Activated CD4-positive, alpha-beta T cell treated with anti-CD3 and anti-CD28 coated beads, Interleukin-2, amount 50 U/mL, for 16 hours (primary cell): ENCODE data around the gene LARGE1.

Experiments
- DNase-seq: peaks from one replicate; pipeline ENCODE4 v3.0.0-alpha.2; 2020

Gene LARGE1

DNA sequence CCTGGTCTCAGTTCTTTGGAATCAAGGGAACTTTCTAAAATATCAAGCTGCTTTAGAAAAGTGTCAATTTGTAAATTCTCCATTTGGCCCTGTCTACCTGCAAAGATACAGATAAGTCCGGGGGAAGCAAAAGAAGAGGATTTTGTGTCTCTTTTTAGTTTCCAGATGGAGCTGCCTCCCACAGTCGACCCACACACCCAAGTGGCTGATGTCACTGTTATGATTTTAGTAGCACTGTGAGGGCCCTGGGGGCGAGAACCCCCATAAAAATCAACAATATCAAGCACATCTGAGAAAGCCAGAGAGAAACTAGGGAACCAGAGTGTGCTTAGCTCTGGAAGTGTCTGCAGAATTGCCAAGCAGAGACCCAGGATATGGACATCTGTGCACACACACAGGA is 212.7 kb downstream of the LARGE1 start:
- no peak for DNase-seq

DNA sequence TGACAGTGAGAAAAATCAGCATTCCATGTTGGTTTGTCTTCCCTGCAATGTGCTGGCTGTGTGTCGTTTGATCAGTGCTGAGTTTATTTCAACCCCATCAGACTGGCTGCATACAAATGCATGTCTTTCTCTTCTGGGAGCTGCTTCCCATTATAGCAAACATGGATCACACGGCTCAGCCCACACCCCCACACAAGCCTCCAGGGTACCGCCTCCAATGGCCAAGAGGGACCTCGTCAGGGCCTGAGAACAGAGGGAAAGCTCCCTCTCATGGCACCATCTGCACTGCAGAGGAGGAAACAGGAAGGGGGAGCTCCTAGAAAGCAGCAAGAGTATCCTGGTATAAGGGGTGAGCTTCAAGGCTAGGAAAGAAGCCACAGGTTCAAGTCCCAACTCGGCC is 214.2 kb downstream of the LARGE1 start:
- no peak for DNase-seq

DNA sequence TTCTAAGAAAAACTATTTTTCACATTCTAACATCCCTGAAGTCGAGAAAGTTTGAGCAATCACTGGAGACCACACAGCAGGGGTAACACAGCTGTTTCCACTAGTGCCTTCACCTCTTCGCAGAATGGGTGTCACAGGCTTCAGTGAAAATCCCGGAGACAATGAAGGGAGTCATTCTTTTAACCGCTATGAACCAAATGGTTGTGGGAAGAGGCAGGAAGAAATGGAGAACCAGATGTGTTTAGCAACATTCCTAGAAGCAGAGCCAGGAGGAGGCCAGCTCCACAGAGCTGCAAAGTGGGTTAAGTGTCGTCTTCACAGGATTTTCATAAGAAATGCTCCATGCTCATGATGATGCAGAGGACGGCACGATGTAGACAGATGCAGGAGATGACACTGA is 221.1 kb downstream of the LARGE1 start:
- no peak for DNase-seq

DNA sequence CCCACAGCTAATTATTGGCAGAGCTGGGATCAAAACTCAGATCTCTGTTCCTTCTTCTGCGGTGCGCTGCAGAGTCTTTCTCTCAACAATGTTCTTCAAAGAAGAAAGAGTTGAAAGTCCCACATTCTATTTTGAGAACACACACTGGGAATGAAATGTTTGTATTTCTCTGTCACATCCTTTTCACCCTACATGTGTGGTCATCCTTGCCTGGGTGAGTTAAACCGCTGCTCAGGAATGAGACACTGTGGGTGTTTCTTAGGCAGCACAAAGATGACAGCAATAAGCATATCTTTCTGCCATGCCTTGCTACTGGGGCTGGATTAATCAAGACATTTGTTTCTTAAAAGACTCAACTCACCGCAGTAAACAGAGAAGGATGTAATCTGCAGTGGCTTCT is 222.6 kb downstream of the LARGE1 start:
- no peak for DNase-seq

DNA sequence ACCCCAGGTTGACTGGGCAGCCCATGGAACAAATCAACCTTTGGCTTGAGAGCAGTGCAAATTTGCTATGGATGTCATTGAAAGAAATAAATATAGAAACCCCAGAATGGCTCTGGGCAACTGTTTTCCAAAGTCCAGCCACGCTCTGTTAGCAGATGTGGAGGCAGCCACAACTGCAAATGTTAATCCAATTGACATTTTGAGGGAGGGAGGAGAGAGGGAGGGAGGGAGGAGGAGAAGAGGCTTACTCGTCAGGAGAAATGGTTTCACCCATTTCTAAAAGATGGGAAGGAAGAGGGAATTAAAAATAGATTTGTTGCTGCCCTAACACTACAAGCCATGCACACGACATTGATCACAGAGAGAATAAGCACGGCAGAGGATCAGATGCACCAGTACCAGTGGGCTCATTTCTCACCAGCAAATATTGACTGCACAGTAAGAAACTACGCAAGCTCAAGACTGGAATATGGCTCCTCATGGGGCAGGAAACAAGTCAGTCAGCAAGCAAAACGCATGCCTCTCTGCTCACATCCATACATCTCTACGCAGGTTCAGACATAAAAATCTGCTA is 229.1 kb downstream of the LARGE1 start:
- no peak for DNase-seq

DNA sequence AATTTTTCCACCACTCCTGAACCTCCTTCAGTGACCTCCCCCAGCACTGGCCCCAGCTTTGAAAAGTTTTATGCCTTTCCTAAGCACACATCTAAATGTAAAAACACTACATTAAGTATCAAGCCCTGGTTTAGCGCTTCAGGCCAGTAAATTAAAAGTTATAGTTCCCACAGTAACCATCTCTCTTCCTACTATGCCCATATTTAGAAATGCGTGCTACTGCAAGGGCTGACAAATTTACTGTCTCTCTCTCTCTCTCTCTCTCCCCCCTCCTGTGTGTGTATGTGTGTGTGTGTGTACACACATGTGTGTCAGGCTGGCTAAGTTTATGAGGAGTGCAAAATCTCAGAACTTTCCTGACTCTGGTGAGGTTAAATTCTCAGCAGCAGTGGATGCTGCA is 231.4 kb downstream of the LARGE1 start:
- DNase-seq: no peak

DNA sequence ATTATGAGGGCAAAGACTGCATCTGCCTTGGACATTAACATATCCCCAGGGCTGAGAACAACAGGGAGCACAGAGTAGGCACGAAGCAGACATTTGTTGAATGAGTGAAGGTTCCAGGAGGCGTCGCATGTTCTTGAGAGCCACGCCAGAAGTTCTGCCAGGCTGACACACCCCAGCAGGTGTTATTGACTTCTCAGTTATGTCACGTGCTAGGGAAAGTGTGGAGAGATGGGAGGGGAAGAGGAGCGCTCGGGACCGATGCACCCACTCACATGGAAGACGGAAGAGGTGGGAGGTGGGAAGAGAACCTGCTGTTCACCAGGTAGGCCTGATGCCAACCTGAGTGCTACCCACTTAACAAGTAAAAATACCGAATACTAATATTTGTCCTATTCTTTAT is 232.8 kb downstream of the LARGE1 start:
- no peak for DNase-seq

DNA sequence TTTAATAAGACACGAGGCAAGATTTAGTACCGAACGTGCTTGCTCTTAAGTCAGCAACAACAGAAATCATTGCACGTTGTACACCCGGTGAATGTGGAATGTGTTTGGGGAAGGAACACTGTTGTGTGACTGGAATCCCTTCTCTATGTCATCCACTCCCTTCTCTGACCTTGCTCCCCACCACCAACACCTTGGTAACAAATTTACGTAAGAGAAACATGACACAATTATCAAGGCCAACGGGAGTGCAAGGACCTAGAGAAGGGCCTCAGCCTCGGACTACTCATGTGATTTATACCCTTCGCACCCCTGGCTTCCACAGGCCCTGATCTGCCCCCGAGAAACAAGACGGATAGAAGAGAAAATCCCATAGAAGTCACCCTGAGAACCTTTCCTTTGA is 236.2 kb downstream of the LARGE1 start:
- no peak for DNase-seq

DNA sequence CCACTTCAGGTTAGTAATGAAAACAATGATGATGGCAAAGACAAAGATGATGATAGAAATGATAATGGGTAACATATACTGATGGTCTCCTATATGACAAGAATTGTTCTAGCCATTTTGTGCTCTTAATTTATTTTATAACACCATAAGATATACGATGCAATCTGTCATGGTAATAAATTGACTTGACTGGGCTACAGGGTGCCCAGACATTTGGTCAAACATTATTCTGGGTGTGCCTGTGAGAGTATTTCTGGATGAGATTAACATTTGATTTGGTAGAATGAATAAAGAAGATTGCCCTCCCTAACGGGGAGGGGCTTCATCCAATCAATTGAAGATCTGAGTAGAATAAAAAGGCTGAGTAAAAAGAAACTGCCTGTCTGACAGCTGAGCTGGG is 237.3 kb downstream of the LARGE1 start:
- no peak for DNase-seq

DNA sequence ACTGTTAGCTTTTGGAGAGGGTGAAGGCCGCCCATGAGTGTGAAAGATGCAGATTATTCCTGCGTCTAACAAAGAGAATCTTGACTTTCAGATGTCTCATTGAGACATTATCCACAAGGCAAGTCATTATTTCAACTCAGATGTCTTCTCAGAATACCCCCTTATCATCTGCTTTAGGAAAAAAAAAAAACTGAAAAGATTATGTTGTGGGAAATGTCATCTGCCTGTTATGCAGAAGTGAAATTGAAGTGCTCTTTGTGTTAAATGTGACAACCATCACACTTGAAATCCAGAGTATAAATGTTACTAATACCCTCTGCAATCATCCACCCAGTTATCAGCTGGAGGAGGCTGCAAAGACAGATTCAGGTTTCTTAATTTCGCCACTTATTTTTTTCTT is 239.6 kb downstream of the LARGE1 start:
- DNase-seq: no peak

DNA sequence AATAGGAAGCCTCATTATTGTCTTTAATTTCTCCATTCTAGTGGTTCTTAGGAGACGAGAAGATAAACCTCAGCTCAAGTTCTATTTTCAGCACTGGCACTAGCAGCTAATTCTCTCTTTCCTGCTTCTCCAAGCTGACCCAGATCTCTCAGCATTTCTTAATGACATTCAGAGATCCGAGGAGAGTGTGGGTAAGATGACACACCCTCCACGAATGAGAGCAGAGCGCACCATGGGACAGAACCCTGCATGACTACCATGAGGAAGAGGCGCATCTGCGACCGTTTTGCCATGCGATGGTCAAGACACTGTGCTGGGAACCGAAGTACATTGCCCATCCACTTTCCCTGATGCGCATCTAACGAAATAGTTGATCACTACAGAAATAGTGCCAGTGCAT is 241.8 kb downstream of the LARGE1 start:
- DNase-seq: no peak

DNA sequence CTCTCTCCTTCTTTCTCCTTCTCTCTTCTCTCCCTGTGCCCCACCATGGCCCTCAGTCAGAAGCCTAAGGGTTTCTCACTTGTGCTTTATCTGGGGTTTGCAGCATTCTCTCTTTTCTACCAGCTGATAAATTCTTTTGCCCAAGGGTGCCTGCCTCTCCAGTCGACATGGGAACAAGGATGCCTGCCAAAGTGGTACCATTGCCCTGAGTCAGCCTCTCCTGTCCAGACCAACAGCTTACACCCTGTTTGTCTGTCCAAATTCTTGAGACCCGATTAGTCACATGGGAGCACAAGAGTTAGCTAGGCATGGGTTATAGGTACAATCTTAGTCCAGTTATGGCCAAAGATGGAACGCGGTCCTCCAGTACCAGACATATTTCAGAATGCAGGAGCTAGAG is 242.7 kb downstream of the LARGE1 start:
- no peak for DNase-seq

DNA sequence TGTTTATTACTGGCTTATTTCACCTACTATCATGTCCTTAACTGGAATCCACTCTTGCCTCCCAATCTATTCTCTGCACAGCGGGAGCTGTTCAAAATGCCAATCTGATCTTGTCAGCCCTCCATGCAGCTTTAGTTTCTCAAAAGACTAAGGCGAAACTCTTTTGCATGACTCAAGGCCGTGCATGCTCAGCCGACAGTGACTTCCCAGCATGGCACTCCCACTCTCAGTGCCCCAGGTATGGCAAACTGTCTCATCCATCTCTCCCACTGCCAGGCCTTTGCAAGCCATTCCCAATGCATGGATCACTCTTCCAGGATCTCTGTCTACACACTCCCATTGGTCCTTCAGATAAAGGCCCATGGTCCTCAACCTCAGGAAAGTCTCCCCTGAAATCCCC is 245.9 kb downstream of the LARGE1 start:
- no peak for DNase-seq

DNA sequence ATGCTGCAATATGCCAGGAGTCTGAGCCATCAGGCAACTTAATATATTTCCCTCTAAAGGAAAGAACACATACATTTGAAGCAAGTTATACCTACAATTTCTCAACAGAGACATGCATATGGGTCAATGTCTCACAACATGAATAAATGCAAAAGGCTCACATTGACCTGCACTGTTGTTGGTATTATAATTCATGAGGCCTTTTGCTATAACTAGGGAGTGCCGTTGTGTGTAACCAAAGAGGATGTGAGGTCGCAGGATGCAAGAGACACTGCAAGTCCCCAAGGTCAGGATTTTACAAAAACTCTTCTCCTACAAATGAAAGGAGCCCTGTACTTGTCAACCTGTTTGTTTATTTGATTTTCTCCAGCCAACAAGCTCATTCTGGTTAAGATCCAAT is 250.5 kb downstream of the LARGE1 start:
- DNase-seq: no peak

DNA sequence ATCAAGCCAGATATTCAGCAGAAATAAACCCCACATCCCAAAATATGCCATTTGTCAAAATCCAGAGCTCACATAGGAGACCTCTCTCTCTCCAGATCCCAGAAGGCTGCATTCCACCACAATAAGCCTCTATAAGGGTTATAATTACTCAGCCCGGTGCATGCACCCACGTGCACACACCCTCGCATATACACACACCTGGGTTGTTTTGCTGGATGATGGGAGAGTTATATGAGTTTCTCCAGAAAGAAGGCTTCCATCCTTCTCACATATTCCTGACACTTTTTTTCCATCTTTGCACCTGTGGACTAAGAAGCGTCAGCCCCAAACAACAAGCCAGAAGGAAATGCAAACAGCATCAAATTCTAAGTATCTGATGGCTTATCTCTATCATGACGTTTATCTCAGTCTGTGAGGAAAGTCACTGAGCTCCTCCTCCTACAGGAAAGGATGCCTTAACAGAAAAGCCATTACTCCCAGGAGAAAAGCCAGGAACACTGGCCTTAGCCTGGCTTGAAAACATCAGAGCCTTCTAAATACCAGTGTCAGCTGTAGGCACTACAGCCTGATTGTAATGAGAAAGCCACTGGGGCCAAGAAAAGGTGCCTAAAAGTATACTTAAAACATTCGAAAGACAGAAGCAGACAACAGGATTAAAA is 253.2 kb downstream of the LARGE1 start:
- DNase-seq: no peak

DNA sequence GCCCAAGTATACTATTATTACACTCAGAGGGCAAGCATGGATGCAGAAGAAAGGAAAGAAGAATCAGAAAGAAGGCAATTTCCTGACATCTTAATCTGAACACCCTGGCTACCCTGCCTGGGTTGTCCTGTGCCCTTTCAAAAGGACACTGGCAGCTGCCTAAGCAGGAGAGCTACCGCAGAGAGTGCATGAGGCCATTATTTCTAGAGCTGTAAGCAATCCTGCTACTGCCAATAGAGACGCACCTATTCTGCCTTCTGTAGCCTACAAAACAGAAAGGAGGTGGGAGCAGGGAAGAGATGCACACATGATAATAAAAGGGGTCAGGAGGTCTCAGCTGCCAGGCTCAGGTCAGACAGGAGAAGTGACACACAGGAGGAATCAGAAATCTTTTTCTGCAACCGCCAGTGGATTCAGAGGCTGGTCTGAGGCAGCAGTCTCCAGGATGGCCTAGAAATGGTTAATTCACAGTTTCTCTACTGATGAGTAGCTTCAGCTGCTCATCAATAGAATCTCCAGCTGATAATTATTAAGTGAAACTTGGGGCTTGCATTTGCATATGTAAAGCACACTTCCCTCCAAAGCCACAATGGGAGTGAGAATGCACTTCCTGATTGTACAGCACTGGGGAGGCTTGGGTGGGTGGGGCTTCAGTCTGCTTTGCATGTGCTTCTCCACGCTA is 253.9 kb downstream of the LARGE1 start:
- no peak for DNase-seq

DNA sequence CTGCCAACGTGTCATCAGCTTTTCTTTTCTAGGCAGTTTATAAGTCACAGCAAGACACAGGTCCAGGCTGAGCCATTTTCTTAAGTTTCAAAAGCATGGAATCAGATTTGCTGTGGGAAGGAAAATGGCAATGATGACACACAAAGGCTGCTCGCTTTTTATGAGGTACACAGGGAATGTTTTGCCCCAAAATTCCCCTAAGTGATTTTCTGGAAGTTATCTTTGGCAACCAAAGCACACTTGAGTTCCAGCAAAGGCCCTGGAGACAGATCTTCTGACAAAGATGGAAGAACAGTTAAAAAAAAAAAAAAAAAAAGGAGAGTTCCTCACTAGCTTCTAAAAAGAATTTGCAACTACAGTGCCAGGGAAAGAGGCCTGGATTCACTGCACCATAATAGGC is 260.8 kb downstream of the LARGE1 start:
- no peak for DNase-seq

DNA sequence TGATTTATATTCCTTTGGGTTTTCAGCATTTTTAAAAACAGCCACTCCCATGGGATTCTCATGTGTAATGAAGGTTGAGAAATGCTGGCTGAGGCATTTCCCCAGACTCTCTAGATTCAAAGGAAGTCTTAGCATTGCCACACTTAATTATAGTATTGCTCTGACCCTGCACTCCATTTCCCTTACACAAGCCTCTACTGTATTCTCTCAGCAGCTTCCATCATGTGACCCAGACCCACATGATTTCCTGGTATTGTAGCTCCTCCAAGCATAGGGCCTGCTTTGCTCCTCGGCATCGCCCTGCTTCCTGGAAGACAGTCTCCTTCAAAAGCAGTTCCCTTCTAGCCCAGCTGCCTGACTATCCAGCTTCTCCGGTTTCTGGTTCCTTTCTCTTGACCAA is 261.5 kb downstream of the LARGE1 start:
- DNase-seq: no peak

DNA sequence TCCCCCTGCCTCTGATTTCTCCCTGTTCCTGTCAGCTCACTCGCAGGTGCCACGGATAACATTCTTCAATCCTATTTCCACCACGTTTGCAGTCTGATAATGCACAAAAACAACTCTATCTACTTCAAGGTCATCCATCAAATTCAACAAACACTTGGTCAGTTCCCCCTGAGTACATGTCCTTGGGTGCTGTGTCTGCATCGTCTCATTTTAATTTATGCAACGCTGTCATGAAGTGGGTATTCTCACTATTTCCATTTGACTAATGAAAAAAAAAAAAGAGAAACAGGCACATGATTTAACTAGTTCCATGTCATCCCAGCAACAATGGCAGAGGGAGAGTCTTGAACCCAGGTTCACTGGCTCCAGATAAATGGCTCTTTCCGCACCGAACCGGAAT is 262.6 kb downstream of the LARGE1 start:
- DNase-seq: no peak

DNA sequence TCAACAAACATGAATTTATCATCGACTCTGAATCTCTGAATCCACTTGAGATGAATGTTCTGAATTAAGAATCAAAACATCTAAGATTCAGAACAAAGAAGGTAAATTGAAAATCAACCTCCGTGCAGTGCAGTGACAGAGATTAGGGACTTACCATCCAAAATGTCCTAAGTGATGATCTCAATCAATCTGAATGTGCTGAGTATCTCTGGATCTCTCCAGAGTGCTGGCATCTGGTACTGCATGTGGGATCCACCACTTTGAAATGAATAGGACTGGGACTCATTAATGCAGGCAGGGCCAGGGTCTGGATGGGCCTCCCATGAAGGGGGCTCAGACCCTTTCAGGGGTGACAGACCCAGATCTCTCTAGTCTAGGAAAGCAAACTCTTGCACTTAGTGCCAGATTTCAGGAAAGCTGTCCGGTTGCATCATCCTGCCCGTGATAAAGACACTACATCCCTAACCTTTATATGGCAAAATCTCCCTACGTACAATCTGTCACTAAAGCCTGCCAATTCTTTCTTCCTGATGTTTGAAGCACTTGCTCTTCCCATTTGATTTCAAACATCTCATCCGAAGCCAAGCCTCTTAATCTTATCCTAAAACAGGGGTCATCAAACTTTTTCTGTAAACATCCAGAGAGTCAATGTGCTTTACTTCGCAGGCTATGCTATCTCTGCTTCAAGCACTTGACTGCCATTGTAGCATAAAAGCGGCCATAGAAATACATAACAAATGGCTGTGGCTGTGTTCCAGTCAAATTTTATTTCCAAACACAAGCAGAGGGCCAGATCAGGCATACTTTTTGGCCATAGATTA is 263.3 kb downstream of the LARGE1 start:
- DNase-seq: no peak

DNA sequence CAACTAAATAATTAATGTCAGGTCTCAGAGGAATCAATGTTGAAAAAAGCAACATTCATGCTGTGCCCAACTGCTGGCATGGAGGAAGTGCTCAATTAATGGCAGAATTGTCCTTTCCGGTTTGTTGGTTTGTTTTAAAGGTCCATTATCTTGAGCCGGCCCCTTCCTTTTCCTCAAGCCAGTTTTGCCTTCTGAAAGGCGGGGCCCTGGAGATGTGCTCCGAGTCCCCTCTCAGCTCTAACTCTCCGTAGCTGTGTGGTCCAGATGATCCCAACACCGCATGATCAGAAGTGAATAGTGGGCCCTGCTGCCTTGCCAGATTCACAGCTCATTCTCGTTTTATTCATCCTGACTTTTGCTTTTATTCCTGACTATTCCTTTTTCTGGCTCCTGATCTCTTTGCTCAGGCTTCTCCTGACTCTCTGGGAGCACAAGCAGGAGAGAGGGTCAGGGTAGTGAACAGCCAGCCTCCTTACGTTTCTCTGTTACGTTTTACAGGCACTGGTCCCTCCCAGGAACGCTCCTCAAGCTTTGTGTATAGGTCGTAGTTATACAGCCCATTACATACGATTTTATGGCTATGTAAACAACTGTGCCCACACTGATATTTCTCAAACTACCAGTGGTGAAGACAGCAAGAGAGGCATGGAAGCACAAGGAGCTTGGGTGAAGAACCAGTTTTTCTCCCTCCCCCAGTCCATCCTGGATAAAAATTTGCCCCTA is 265.9 kb downstream of the LARGE1 start:
- no peak for DNase-seq

DNA sequence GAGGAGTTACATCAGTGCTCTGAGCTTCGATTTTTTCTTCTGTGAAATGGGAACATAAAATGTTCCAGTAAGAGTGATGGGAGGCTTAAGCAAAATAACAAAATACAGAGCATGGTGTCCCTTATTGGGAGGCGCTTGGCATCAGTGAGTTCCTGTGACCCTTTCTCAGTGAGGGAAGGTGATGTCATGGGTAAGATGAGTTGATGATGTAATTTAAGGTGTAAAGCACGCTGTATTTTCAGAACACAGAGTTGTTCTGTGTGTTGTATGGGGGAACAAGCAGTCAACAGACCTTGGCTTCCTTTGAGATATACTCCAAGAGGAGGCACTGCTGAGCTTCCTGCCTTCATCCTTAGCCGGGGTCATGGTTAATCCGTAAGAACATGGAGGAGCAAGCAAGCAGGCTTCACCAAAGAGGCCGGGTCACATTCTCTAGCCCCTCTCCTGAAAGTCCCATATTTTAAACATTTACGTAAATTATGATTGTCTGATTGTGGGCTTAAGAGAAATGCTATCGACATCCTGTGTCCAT is 266.7 kb downstream of the LARGE1 start:
- DNase-seq: no peak

DNA sequence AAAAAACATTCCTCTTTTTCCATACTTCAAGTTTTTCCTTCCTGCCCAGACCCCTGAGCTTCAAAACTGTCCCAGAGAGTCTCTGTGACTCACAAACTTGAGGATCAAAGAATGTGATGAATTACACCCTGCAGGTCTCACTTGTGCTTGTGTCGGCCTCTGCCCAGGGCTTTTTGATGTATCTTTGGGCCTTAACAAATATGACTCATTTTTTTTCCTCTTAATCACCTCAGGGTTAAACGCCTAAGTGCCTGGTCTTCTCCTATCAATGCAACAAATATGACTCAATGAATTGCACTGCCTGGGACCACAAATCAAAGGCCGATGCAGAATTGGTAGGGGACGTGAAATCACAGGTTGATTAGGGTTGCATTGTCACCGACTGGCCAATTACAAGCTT is 267.7 kb downstream of the LARGE1 start:
- no peak for DNase-seq
